K562 (cell line): ENCODE data around the gene E2F2. TPM values are rescaled to one million over a fixed set of nuclear protein-coding genes. Genes with fewer than 3 reads are reported as not detected.

Source experiments
- ATAC-seq: fragments of 200-7000 bp; cut with Tn5 transposase; 3 replicates; pipeline ENCODE4 v1.9.1; 2020; ENCODE audit warnings: moderate library complexity
- BruUV-seq: library from RNA; stranded (reverse); fragments of 400-500 nt; replicated peaks from 2 replicates; lab custom pipeline; 2021; lab: Mats Ljungman, UMichigan
- CTCF ChIA-PET: fragments of 300-600 bp; formaldehyde crosslinking; extraction: SDS; loops from one replicate; lab custom pipeline; 2021; ENCODE audit warnings: low intra/inter-chr PET ratio; lab: Yijun Ruan, JAX
- POLR2A ChIA-PET: fragments of 300-600, 350-650 bp; sonication (Branson Sonifier 250); formaldehyde crosslinking; extraction: SDS; loops from one replicate; lab custom pipeline; 2021; ENCODE audit warnings: antibody characterized with exemption, inconsistent platforms; lab: Yijun Ruan, JAX
- DNase-seq, 4 experiments: peaks; one replicate each; pipeline versions ENCODE4 v3.0.0 to v3.0.0-alpha.2; 2011 to 2018; ENCODE audit warnings: low spot score in 3 of 4, mixed read lengths in 3 of 4; ENCODE audit errors: extremely low read depth in 1 of 4
- FAIRE-seq: peaks from 2 replicates; lab custom pipeline; 2011; peaks lifted over from hg19 to GRCh38; lab: Jason Lieb, UNC
- H2AFZ ChIP-seq: 2 replicates; pipeline ENCODE4 v1.6.0; 2011; ENCODE audit warnings: low read depth, low read length, control low read depth, inconsistent platforms
- H3K27ac ChIP-seq: fragments of 200-600 bp; 3 replicates; pipeline ENCODE4 v1.8.0; 2011; ENCODE audit warnings: low read depth, mild to moderate bottlenecking, control low read depth, inconsistent platforms, low read length, moderate library complexity, mixed read lengths; ENCODE audit errors: extremely low read depth
- H3K27me3 ChIP-seq, 2 experiments: fragments of 300-600 bp in 1 of 2; 2 replicates in 1 of 2; 3 replicates in 1 of 2; pipeline versions ENCODE4 v1.6.0 to v1.8.0; 2011; ENCODE audit warnings: inconsistent platforms in 2 of 2, low read length in 2 of 2, mild to moderate bottlenecking in 1 of 2, mixed read lengths in 1 of 2, moderate library complexity in 1 of 2; ENCODE audit not compliant: control insufficient read depth in 2 of 2, insufficient read depth in 2 of 2
- H3K36me3 ChIP-seq: fragments of 300-600 bp; 3 replicates; pipeline ENCODE4 v1.8.0; 2011; ENCODE audit warnings: mild to moderate bottlenecking, low read length, inconsistent platforms; ENCODE audit not compliant: control insufficient read depth, insufficient read depth
- H3K4me1 ChIP-seq, 2 experiments: fragments of 200-600 bp in 1 of 2; replicated peaks in 1 of 2; 2 replicates in 1 of 2; 3 replicates in 1 of 2; pipeline versions ENCODE4 v1.5.1 to v1.8.0; 2011; ENCODE audit warnings: inconsistent platforms in 2 of 2, low read length in 2 of 2, mild to moderate bottlenecking in 1 of 2, mixed read lengths in 1 of 2, moderate library complexity in 1 of 2; ENCODE audit not compliant: control insufficient read depth in 2 of 2, insufficient read depth in 2 of 2
- H3K4me2 ChIP-seq: 2 replicates; pipeline ENCODE4 v1.6.1; 2011; ENCODE audit warnings: low read length, control low read depth, inconsistent platforms, mixed read lengths; ENCODE audit not compliant: insufficient read depth
- H3K4me3 ChIP-seq: fragments of 200-600 bp; sonication (generic), shearing (Covaris generic); 2 replicates; pipeline ENCODE4 v1.5.1; 2016; ENCODE audit warnings: control low read depth, inconsistent platforms
- H3K79me2 ChIP-seq: fragments of 200-600 bp; 3 replicates; pipeline ENCODE4 v1.8.0; 2011; ENCODE audit warnings: low read length, inconsistent platforms; ENCODE audit not compliant: control insufficient read depth, insufficient read depth
- H3K9ac ChIP-seq, 2 experiments: 2 replicates each; pipeline versions ENCODE4 v1.6.0 to v1.6.1; 2011; ENCODE audit warnings: low read depth in 2 of 2, low read length in 2 of 2, control low read depth in 1 of 2, inconsistent platforms in 1 of 2, mild to moderate bottlenecking in 1 of 2, mixed read lengths in 1 of 2; ENCODE audit not compliant: insufficient read depth in 1 of 2
- H3K9me1 ChIP-seq: one replicate; pipeline ENCODE4 v1.6.0; 2011; ENCODE audit warnings: inconsistent platforms, mild to moderate bottlenecking, low read length, moderate library complexity; ENCODE audit not compliant: control insufficient read depth, insufficient read depth
- H3K9me3 ChIP-seq: replicated peaks from 2 replicates; pipeline ENCODE4 v1.5.1; 2011; ENCODE audit warnings: low read depth, low read length, inconsistent platforms; ENCODE audit not compliant: control insufficient read depth, insufficient read depth
- H4K20me1 ChIP-seq: replicated peaks from 2 replicates; pipeline ENCODE4 v1.6.1; 2011; ENCODE audit warnings: low read length, inconsistent platforms, mixed read lengths; ENCODE audit not compliant: control insufficient read depth, insufficient read depth
- CCAR2 ChIP-seq: fragments of 200-400 bp; formaldehyde crosslinking; IDR thresholded peaks from 2 replicates; pipeline ENCODE4 v1.6.1; 2017; ENCODE audit warnings: mild to moderate bottlenecking, low read depth, low read length
- CREM ChIP-seq: IDR thresholded peaks from 2 replicates; pipeline ENCODE4 v1.6.1; 2014; ENCODE audit warnings: antibody characterized with exemption, low read depth
- FOS ChIP-seq: IDR thresholded peaks from 3 replicates; pipeline ENCODE4 v1.6.1; 2011; ENCODE audit not compliant: insufficient read length; ENCODE audit errors: extremely low read depth
- NFIC ChIP-seq: fragments of 450-650 bp; IDR thresholded peaks from 2 replicates; pipeline ENCODE4 v1.6.1; 2017; ENCODE audit warnings: mild to moderate bottlenecking, inconsistent platforms
- NFYB ChIP-seq: IDR thresholded peaks from 2 replicates; pipeline ENCODE4 v1.6.1; 2011; ENCODE audit warnings: mild to moderate bottlenecking, moderate library complexity; ENCODE audit not compliant: insufficient read length; ENCODE audit errors: extremely low read depth
- RAD21 ChIP-seq, 2 experiments: fragments of 250-450 bp in 1 of 2; fragments of 450-650 bp in 1 of 2; sonication (Bioruptor Pico) in 1 of 2; formaldehyde crosslinking in 1 of 2; IDR thresholded peaks in 1 of 2; conservative IDR thresholded peaks in 1 of 2; 2 replicates each; pipeline versions ENCODE4 v1.4.0 to v1.8.0; 2020 to 2022; ENCODE audit warnings: mild to moderate bottlenecking in 2 of 2, moderate library complexity in 1 of 2
- RBFOX2 ChIP-seq: fragments of 200-400 bp; formaldehyde crosslinking; IDR thresholded peaks from 2 replicates; pipeline ENCODE4 v1.6.1; 2017; ENCODE audit warnings: low read depth, mild to moderate bottlenecking, low read length, moderate library complexity
- SP2 ChIP-seq: IDR thresholded peaks from 2 replicates; pipeline ENCODE4 v1.6.1; 2011; ENCODE audit warnings: mild to moderate bottlenecking, low read depth, low read length, moderate library complexity; ENCODE audit not compliant: poor library complexity, severe bottlenecking; ENCODE audit errors: extremely low read depth
- U2AF1 ChIP-seq: fragments of 200-400 bp; formaldehyde crosslinking; optimal IDR thresholded peaks from 2 replicates; pipeline ENCODE3; 2017; ENCODE audit warnings: mild to moderate bottlenecking, low read depth, low read length, moderate library complexity
- ZBED1 ChIP-seq: IDR thresholded peaks from 2 replicates; pipeline ENCODE4 v1.6.1; 2014
- ZFPM2 ChIP-seq: fragments of 250-450 bp; sonication (Bioruptor Pico); IDR thresholded peaks from 2 replicates; pipeline ENCODE4 v1.5.1; 2022; ENCODE audit warnings: mild to moderate bottlenecking
- ZNF785 ChIP-seq: fragments of 250-450 bp; sonication (Bioruptor Pico); IDR thresholded peaks from 2 replicates; pipeline ENCODE4 v1.4.0; 2020; ENCODE audit warnings: mild to moderate bottlenecking
- WGBS: fragments of 100-300 bp; shearing (Covaris generic); methylation state at CpG from one replicate; pipeline ENCODE4 v1.1.6; 2016; ENCODE audit warnings: low coverage, mixed read lengths; ENCODE audit not compliant: insufficient coverage; ENCODE audit errors: missing lambda C conversion rate; 5-methylcytosine and 5-hydroxymethylcytosine counted together
- in situ Hi-C: fragments of 300-500 bp; cut with MboI; formaldehyde crosslinking; loops from 4 replicates; pipeline ENCODE4 v1.15.0; 2018; ENCODE audit warnings: inconsistent platforms, mixed read lengths
- intact Hi-C: fragments of 100-400 bp; cut with micrococcal nuclease; formaldehyde crosslinking; loops from 2 replicates; pipeline ENCODE4 v1.14.2; 2022
- polyA plus RNA-seq, 8 experiments: library from polyadenylated mRNA; depleted of rRNA in 4 of 8; stranded (reverse) in 5 of 8; unstranded in 3 of 8; fragments of >200 nt; fragmentation: Nextera tagmentation in 2 of 8; fragmentation: Illumina TruSeq in 1 of 8; extraction: Ambion mirVana in 2 of 8; extraction: Trizol in 1 of 8; gene quantifications; 2 replicates each; pipeline versions ENCODE4 v1.2.1 to v1.2.3, GENCODE V29; 2011 to 2014; ENCODE audit warnings: inconsistent platforms in 1 of 8, missing spikeins in 1 of 8
- total RNA-seq, 7 experiments: library from RNA; depleted of rRNA in 6 of 7; stranded (reverse); fragments of >200 nt in 6 of 7; fragmentation: Illumina TruSeq in 2 of 7; extraction: Trizol in 2 of 7; gene quantifications; 2 replicates each; pipeline versions ENCODE4 v1.2.1 to v1.2.3, GENCODE V29; 2011 to 2021; ENCODE audit warnings: low replicate concordance in 1 of 7
- TF ChIP-seq, protein P1 (sequence below): fragments of 450-650 bp; IDR thresholded peaks from 2 replicates; pipeline ENCODE4 v1.6.1; 2018; ENCODE audit not compliant: partially characterized antibody
- TF ChIP-seq, protein P2 (sequence below): fragments of 250-450 bp; sonication (Bioruptor Pico); IDR thresholded peaks from 2 replicates; pipeline ENCODE4 v1.8.0; 2022; ENCODE audit warnings: moderate library complexity, mild to moderate bottlenecking, inconsistent platforms
- TF ChIP-seq, protein P3 (sequence below): fragments of 450-650 bp; IDR thresholded peaks from 2 replicates; pipeline ENCODE4 v1.6.1; 2016
- TF ChIP-seq, protein P4 (sequence below): sonication (generic); formaldehyde crosslinking; IDR thresholded peaks from 2 replicates; pipeline ENCODE4 v1.8.1; 2023; ENCODE audit warnings: mild to moderate bottlenecking, missing genetic modification reagents

Gene E2F2
- total and polyA plus RNA-seq, 9 of the 15 experiments (the other 6 are each of a cell fraction or from before 2014, with no cell fraction given), result 3.1 to 25.3 (median 11.4) TPM

GRCh38 chr1:23521588-23521987 lies 9.4 kb downstream of the E2F2 start:
- whole genome bisulfite sequencing, result 83% methylated on average over 16 of the region's 16 CpGs
- DNase-seq (peak; percentile 43 to 78 (median 68)), FAIRE-seq (peak; percentile 55), ATAC-seq (peak; percentile 89)
- CTCF ChIA-PET, result no interaction called here
- H4K20me1 ChIP-seq, result peaks cover 11% of the 10 kb centered on the region
- in situ Hi-C loops, result no loop called here
- H3K9me1 ChIP-seq, result peaks cover 9% of the 10 kb centered on the region
- no peaks in the 10 kb centered on the region; the same call in 1 of the 2 replicates for H3K9me3 ChIP-seq
- no peak overlapping the region for H3K4me2 ChIP-seq
- no peak overlapping the region for H3K27ac ChIP-seq
- H3K4me1 ChIP-seq, result peaks cover 12 to 14% of the 10 kb centered on the region in 2 experiments; a peak in 4 of 5 replicates
- H3K36me3 ChIP-seq, result peaks cover 85% of the 10 kb centered on the region; the same call in 2 of the 3 replicates
- H2AFZ ChIP-seq, result no peak overlapping the region
- no peaks in the 10 kb centered on the region for H3K27me3 ChIP-seq
- H3K9ac ChIP-seq, result no peak overlapping the region
- intact Hi-C loops, result no loop called here
- BruUV-seq, result no TSS peak
- POLR2A ChIA-PET, result interaction anchor here (0.6 to 1.4 kb wide), 5 partner anchors 7 to 1998 kb away, joined by 3 to 4 read pairs (median 4); no protein-coding TSS in a partner anchor
- H3K4me3 ChIP-seq, result no peak overlapping the region
- H3K79me2 ChIP-seq, result peaks cover 21% of the 10 kb centered on the region
- TF ChIP-seq NFYB, result peak; percentile 61
- TF ChIP-seq, protein P1, sequence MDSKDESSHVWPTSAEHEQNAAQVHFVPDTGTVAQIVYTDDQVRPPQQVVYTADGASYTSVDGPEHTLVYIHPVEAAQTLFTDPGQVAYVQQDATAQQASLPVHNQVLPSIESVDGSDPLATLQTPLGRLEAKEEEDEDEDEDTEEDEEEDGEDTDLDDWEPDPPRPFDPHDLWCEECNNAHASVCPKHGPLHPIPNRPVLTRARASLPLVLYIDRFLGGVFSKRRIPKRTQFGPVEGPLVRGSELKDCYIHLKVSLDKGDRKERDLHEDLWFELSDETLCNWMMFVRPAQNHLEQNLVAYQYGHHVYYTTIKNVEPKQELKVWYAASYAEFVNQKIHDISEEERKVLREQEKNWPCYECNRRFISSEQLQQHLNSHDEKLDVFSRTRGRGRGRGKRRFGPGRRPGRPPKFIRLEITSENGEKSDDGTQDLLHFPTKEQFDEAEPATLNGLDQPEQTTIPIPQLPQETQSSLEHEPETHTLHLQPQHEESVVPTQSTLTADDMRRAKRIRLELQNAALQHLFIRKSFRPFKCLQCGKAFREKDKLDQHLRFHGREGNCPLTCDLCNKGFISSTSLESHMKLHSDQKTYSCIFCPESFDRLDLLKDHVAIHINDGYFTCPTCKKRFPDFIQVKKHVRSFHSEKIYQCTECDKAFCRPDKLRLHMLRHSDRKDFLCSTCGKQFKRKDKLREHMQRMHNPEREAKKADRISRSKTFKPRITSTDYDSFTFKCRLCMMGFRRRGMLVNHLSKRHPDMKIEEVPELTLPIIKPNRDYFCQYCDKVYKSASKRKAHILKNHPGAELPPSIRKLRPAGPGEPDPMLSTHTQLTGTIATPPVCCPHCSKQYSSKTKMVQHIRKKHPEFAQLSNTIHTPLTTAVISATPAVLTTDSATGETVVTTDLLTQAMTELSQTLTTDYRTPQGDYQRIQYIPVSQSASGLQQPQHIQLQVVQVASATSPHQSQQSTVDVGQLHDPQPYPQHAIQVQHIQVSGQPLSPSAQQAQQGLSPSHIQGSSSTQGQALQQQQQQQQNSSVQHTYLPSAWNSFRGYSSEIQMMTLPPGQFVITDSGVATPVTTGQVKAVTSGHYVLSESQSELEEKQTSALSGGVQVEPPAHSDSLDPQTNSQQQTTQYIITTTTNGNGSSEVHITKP, result peak; percentile 78
- peak; percentile 23 for TF ChIP-seq CREM
- TF ChIP-seq RAD21 (CRISPR knock-in tag; conservative IDR thresholded peaks at IDR 0.05 in 1 of 2, IDR thresholded peaks at IDR 0.05 in 1 of 2), result no peak
- TF ChIP-seq ZNF785 (CRISPR knock-in tag), result no peak
- TF ChIP-seq, protein P2, sequence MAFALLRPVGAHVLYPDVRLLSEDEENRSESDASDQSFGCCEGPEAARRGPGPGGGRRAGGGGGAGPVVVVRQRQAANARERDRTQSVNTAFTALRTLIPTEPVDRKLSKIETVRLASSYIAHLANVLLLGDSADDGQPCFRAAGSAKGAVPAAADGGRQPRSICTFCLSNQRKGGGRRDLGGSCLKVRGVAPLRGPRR, result no peak
- no peak for TF ChIP-seq U2AF1
- TF ChIP-seq ZBED1, result no peak
- TF ChIP-seq, protein P3, sequence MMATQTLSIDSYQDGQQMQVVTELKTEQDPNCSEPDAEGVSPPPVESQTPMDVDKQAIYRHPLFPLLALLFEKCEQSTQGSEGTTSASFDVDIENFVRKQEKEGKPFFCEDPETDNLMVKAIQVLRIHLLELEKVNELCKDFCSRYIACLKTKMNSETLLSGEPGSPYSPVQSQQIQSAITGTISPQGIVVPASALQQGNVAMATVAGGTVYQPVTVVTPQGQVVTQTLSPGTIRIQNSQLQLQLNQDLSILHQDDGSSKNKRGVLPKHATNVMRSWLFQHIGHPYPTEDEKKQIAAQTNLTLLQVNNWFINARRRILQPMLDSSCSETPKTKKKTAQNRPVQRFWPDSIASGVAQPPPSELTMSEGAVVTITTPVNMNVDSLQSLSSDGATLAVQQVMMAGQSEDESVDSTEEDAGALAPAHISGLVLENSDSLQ, result peak; percentile 89
- no peak for TF ChIP-seq ZFPM2 (CRISPR knock-in tag)
- TF ChIP-seq CCAR2, result no peak
- TF ChIP-seq SP2, result peak; percentile 14
- peak; percentile 54 for TF ChIP-seq FOS
- TF ChIP-seq, protein P4, sequence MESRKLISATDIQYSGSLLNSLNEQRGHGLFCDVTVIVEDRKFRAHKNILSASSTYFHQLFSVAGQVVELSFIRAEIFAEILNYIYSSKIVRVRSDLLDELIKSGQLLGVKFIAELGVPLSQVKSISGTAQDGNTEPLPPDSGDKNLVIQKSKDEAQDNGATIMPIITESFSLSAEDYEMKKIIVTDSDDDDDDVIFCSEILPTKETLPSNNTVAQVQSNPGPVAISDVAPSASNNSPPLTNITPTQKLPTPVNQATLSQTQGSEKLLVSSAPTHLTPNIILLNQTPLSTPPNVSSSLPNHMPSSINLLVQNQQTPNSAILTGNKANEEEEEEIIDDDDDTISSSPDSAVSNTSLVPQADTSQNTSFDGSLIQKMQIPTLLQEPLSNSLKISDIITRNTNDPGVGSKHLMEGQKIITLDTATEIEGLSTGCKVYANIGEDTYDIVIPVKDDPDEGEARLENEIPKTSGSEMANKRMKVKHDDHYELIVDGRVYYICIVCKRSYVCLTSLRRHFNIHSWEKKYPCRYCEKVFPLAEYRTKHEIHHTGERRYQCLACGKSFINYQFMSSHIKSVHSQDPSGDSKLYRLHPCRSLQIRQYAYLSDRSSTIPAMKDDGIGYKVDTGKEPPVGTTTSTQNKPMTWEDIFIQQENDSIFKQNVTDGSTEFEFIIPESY (CRISPR knock-in tag), result peak; percentile 77; the same call in 1 of the 2 replicates
- peak; percentile 41 for TF ChIP-seq NFIC
- peak; percentile 52 for TF ChIP-seq RBFOX2
